Activated B cell treated with CpG ODN at 0.5 μM for 24 hours (primary cell): Measurements from ENCODE around the gene LPP. TPM values are rescaled to one million over a fixed set of nuclear protein-coding genes. Genes with fewer than 3 reads are reported as not detected.

Experiments used
- ATAC-seq: fragments of 200-7000 bp; cut with Tn5 transposase; one replicate; pipeline ENCODE4 v1.10.0; 2021; ENCODE audit warnings: low read depth, mild to moderate bottlenecking, moderate library complexity
- CTCF ChIA-PET: fragments of 350-600 bp; sonication (Branson Sonifier 250); formaldehyde crosslinking; loops from one replicate; lab custom pipeline; 2021; ENCODE audit warnings: antibody characterized with exemption; lab: Charles Lee
- POLR2A ChIA-PET: fragments of 350-600 bp; sonication (Branson Sonifier 250); formaldehyde crosslinking; loops from one replicate; lab custom pipeline; 2021; ENCODE audit warnings: antibody characterized with exemption; lab: Charles Lee
- DNase-seq: peaks from one replicate; pipeline ENCODE4 v3.0.0; 2022
- H3K27ac Mint-ChIP-seq: one replicate; pipeline ENCODE4 v1.8.0; 2020; ENCODE audit warnings: mixed read lengths
- H3K27me3 Mint-ChIP-seq: one replicate; pipeline ENCODE4 v1.8.0; 2021; ENCODE audit warnings: mixed read lengths
- H3K36me3 Mint-ChIP-seq: one replicate; pipeline ENCODE4 v1.8.0; 2021; ENCODE audit warnings: low read depth, mixed read lengths
- H3K4me1 Mint-ChIP-seq: one replicate; pipeline ENCODE4 v1.8.0; 2021; ENCODE audit warnings: mixed read lengths
- H3K4me3 Mint-ChIP-seq: one replicate; pipeline ENCODE4 v1.8.0; 2020; ENCODE audit warnings: mild to moderate bottlenecking, mixed read lengths
- H3K9me3 Mint-ChIP-seq: one replicate; pipeline ENCODE4 v1.8.0; 2020; ENCODE audit warnings: mixed read lengths
- intact Hi-C: fragments of 100-400 bp; cut with micrococcal nuclease; formaldehyde crosslinking; loops from one replicate; pipeline ENCODE4 v1.15.1; 2024
- total RNA-seq: library from RNA; stranded (reverse); gene quantifications from 2 replicates; pipeline ENCODE4 v1.2.3, GENCODE V29; 2022
- TF ChIP-seq, protein P1 (sequence below): fragments of 200-600 bp; IDR thresholded peaks from one replicate; pipeline ENCODE4 v1.8.0; 2022; ENCODE audit warnings: antibody characterized with exemption, mild to moderate bottlenecking

LPP gene
- total RNA-seq, 1 donor from 2014 or later, result 60.1 TPM

- TF ChIP-seq, protein P1, sequence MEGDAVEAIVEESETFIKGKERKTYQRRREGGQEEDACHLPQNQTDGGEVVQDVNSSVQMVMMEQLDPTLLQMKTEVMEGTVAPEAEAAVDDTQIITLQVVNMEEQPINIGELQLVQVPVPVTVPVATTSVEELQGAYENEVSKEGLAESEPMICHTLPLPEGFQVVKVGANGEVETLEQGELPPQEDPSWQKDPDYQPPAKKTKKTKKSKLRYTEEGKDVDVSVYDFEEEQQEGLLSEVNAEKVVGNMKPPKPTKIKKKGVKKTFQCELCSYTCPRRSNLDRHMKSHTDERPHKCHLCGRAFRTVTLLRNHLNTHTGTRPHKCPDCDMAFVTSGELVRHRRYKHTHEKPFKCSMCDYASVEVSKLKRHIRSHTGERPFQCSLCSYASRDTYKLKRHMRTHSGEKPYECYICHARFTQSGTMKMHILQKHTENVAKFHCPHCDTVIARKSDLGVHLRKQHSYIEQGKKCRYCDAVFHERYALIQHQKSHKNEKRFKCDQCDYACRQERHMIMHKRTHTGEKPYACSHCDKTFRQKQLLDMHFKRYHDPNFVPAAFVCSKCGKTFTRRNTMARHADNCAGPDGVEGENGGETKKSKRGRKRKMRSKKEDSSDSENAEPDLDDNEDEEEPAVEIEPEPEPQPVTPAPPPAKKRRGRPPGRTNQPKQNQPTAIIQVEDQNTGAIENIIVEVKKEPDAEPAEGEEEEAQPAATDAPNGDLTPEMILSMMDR, result no peak
- H3K36me3 Mint-ChIP-seq, result peaks cover 23% of the 10 kb centered on the region
- peaks cover 38% of the 10 kb centered on the region for H3K4me1 Mint-ChIP-seq
- DNase-seq (no peak), ATAC-seq (no peak)
- H3K27me3 Mint-ChIP-seq, result no peaks in the 10 kb centered on the region
- ChIA-PET CTCF (interaction anchor here (0.6 to 3.4 kb wide), 12 partner anchors 10 to 834 kb away, joined by 3 to 22 read pairs (median 4); no protein-coding TSS in a partner anchor), POLR2A (interaction anchor here (0.6 to 2.7 kb wide), 13 partner anchors 8 to 834 kb away, joined by 3 to 10 read pairs (median 5); partner anchors contain the start of gene BCL6)
- no peaks in the 10 kb centered on the region for H3K9me3 Mint-ChIP-seq
- peak overlapping the region; percentile 82 for H3K27ac Mint-ChIP-seq
- no peak overlapping the region for H3K4me3 Mint-ChIP-seq
- intact Hi-C loops, result no loop called here
These were observed 420.0 kb downstream of the LPP start for GRCh38 chr3:188573956-188574355.

DNA sequence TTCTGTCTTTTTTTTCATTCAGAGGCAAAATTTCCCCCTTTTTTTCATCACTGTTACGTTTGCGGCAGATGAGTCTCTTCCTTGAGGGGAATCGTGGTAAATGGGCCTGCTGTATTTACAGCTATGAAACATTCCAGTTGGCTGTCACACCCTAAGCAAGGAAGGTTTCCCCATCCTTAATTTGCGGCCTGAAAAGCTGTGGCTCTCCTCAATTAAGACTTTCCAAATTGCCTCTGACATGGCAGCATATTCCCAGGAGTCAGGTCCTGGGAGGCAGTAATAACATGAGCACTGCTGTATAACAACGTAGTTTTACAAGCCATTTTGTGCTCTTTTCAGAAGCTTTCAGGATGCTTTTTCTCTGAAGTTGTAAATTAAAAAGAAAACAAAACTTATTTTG lies 420.9 kb downstream of the LPP start:
- no peak for DNase-seq
- ChIA-PET POLR2A (interaction anchor here (0.7 to 2.7 kb wide), 4 partner anchors 9 to 835 kb away, joined by 3 to 12 read pairs (median 6); no protein-coding TSS in a partner anchor), CTCF (interaction anchor here (0.7 to 3.4 kb wide), 4 partner anchors 206 to 835 kb away, joined by 3 to 22 read pairs (median 3); no protein-coding TSS in a partner anchor)
- no peak for ATAC-seq
- TF ChIP-seq, protein P1, result no peak
- Mint-ChIP-seq H3K9me3 (no peaks in the 10 kb centered on the region), H3K4me1 (peaks cover 43% of the 10 kb centered on the region), H3K4me3 (no peak overlapping the region), H3K36me3 (peaks cover 25% of the 10 kb centered on the region), H3K27me3 (no peaks in the 10 kb centered on the region), H3K27ac (peak overlapping the region; percentile 61)
- intact Hi-C loops, result no loop called here

DNA sequence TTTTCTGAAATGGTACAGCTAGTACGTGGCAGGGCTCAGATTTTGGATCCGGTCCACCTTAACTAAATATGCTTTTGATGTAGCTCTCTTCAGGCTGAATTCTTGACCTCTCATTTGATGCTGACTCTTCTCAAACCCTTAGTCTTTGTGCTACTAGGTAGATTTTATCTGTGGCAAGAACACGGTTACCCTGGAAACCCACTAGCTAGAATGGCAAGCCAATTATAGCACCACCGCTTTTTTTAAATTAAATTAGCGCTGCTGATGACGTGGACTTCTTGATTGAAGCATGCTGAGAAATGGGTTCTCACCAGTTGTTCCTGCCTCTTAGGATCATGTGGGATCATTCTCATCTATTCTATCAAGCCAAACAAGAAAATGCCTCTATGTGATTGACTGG lies 421.5 kb downstream of the LPP start:
- ATAC-seq (no peak), DNase-seq (no peak)
- Mint-ChIP-seq H3K4me3 (no peak overlapping the region), H3K4me1 (peaks cover 43% of the 10 kb centered on the region), H3K27ac (no peak overlapping the region), H3K9me3 (no peaks in the 10 kb centered on the region), H3K27me3 (no peaks in the 10 kb centered on the region), H3K36me3 (peaks cover 25% of the 10 kb centered on the region)
- POLR2A ChIA-PET, result interaction anchor here (0.6 to 1.5 kb wide), 3 partner anchors 8 to 829 kb away, joined by 3 to 12 read pairs (median 3); no protein-coding TSS in a partner anchor
- intact Hi-C loops, result no loop called here
- CTCF ChIA-PET, result interaction anchor here (1.2 to 3.4 kb wide), 2 partner anchors 207 to 836 kb away, joined by 3 to 22 read pairs; no protein-coding TSS in a partner anchor
- TF ChIP-seq, protein P1, result no peak

DNA sequence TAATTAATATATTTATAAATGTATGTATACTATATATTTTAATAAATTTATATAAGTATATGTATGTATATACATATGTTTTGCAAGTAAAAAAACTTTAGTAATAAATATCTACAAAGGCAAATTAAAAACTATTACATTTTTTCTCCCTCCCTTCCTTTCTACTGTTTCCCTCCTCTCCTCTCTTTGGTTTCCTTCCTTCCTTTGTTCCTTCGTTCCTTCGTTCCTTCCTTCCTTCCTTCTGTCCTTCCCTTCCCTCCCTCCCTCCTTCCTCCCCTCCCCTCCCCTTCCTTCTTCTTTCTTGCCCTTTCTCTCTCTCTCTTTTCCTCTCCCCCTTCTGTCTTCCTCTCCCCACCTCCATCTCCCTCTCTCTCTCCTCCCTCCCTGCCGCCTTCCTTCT lies 423.6 kb downstream of the LPP start:
- no peak for DNase-seq
- ATAC-seq, result no peak
- Mint-ChIP-seq H3K36me3 (peaks cover 26% of the 10 kb centered on the region), H3K27me3 (no peaks in the 10 kb centered on the region), H3K4me1 (peaks cover 42% of the 10 kb centered on the region), H3K4me3 (no peak overlapping the region), H3K9me3 (no peaks in the 10 kb centered on the region), H3K27ac (peak overlapping the region; percentile 68)
- intact Hi-C loops, result no loop called here
- POLR2A ChIA-PET, result interaction anchor here (0.9 kb wide), 1 partner anchor 834 kb away, joined by 3 read pairs; no protein-coding TSS in a partner anchor
- CTCF ChIA-PET, result interaction anchor here (0.6 kb wide), 1 partner anchor 832 kb away, joined by 3 read pairs; no protein-coding TSS in a partner anchor
- TF ChIP-seq, protein P1, result no peak

GRCh38 chr3:188578576-188579363 lies 424.8 kb downstream of the LPP start:
- intact Hi-C loops, result no loop called here
- peak; percentile 34 for ATAC-seq
- no peak for DNase-seq
- Mint-ChIP-seq H3K9me3 (no peaks in the 10 kb centered on the region), H3K36me3 (peaks cover 26% of the 10 kb centered on the region), H3K4me1 (peaks cover 30% of the 10 kb centered on the region), H3K27me3 (no peaks in the 10 kb centered on the region), H3K27ac (peak overlapping the region; percentile 89), H3K4me3 (peak overlapping the region; percentile 69)
- ChIA-PET POLR2A (interaction anchor here (0.5 to 1.5 kb wide), 13 partner anchors 120 to 835 kb away, joined by 3 to 4 read pairs (median 4); partner anchors contain the start of gene BCL6), CTCF (interaction anchor here (1.1 kb wide), 1 partner anchor 376 kb away, joined by 3 read pairs; no protein-coding TSS in a partner anchor)
- TF ChIP-seq, protein P1, result no peak
